OCI-LY3 (cell line): Measurements from ENCODE around the gene ACTMAP.
A peak's percentile ranks its signal among the peaks of the same experiment; 100 is the strongest.

Experiments
- H2AFZ ChIP-seq: fragments of 200-600, 300-600 bp; shearing (Covaris generic); 2 replicates; pipeline ENCODE4 v1.6.0; 2014; ENCODE audit warnings: antibody characterized with exemption, low read depth, low read length
- H3K27ac ChIP-seq: fragments of 200-600, 300-600 bp; sonication (generic); 2 replicates; pipeline ENCODE4 v1.5.1; 2014; ENCODE audit warnings: mild to moderate bottlenecking, low read length, moderate library complexity, mixed read lengths
- H3K27me3 ChIP-seq: fragments of 200-600, 300-600 bp; sonication (generic); 2 replicates; pipeline ENCODE4 v1.6.1; 2014; ENCODE audit warnings: low read depth, low read length, mixed read lengths
- H3K36me3 ChIP-seq: fragments of 200-600, 300-600 bp; sonication (generic); replicated peaks from 2 replicates; pipeline ENCODE3; 2014; ENCODE audit warnings: low read depth, low read length, mixed read lengths
- H3K4me1 ChIP-seq: fragments of 300-600, 200-600 bp; sonication (generic); 2 replicates; pipeline ENCODE4 v1.6.1; 2014; ENCODE audit warnings: low read length, mixed read lengths
- H3K4me2 ChIP-seq: fragments of 200-600, 300-600 bp; sonication (generic); 2 replicates; pipeline ENCODE4 v1.6.1; 2014; ENCODE audit warnings: low read length, mixed read lengths
- H3K4me3 ChIP-seq: fragments of 300-600, 200-600 bp; sonication (generic); 2 replicates; pipeline ENCODE4 v1.5.1; 2014; ENCODE audit warnings: antibody characterized with exemption, mild to moderate bottlenecking, low read length, moderate library complexity
- H3K79me2 ChIP-seq: fragments of 300-600, 200-600 bp; shearing (Covaris generic); 2 replicates; pipeline ENCODE4 v1.6.1; 2014; ENCODE audit warnings: mild to moderate bottlenecking, low read length, mixed read lengths
- H3K9ac ChIP-seq: fragments of 300-600, 200-600 bp; shearing (Covaris generic); 2 replicates; pipeline ENCODE4 v1.6.0; 2014; ENCODE audit warnings: mild to moderate bottlenecking, low read length, moderate library complexity
- H3K9me3 ChIP-seq: fragments of 200-600, 300-600 bp; shearing (Covaris generic); 2 replicates; pipeline ENCODE4 v1.6.1; 2014; ENCODE audit warnings: low read length, mixed read lengths; ENCODE audit not compliant: insufficient read depth
- H4K20me1 ChIP-seq: fragments of 200-600, 300-600 bp; sonication (generic); 2 replicates; pipeline ENCODE4 v1.6.1; 2016; ENCODE audit warnings: low read length, mixed read lengths; ENCODE audit not compliant: insufficient read depth
- CTCF ChIP-seq: fragments of 200-600, 300-600 bp; sonication (generic); IDR thresholded peaks from 2 replicates; pipeline ENCODE4 v1.5.1; 2014; ENCODE audit warnings: antibody characterized with exemption, low read length, low read depth
- EZH2phosphoT487 ChIP-seq: fragments of 200-600 bp; shearing (Covaris generic); IDR thresholded peaks from 2 replicates; pipeline ENCODE4 v1.6.1; 2018; ENCODE audit warnings: antibody characterized with exemption, mixed run types, low read depth

Gene ACTMAP

GRCh38 chr19:40716482-40717324 is 33.6 kb downstream of the ACTMAP start, which contains the start of the genes COQ8B and ITPKC:
TSS of gene COQ8B (minus strand) at chr19:40716886. CDS start at chr19:40714632, 2,254 bp downstream.
TSS of gene ITPKC (plus strand) at chr19:40717112. CDS start at chr19:40717136, 24 bp downstream.
- TF ChIP-seq CTCF (no peak), EZH2phosphoT487 (no peak)
- peaks cover 53% of the 10 kb centered on the region for H3K79me2 ChIP-seq
- peak within 1 kb of the TSS; percentile 100 for H3K4me2 ChIP-seq
- no peaks in the 10 kb centered on the region for H3K27me3 ChIP-seq
- H4K20me1 ChIP-seq, result no peaks in the 10 kb centered on the region
- H3K27ac ChIP-seq, result peak within 1 kb of the TSS; percentile 69
- H3K9ac ChIP-seq, result peak within 1 kb of the TSS; percentile 90
- peak within 1 kb of the TSS; percentile 79 for H3K4me3 ChIP-seq
- H3K4me1 ChIP-seq, result peaks cover 36% of the 10 kb centered on the region
- peak within 1 kb of the TSS; percentile 44; the same call in 1 of the 2 replicates for H2AFZ ChIP-seq
- H3K9me3 ChIP-seq, result no peaks in the 10 kb centered on the region
- peaks cover 13% of the 10 kb centered on the region for H3K36me3 ChIP-seq

GRCh38 chr19:40716031-40716481 is 34.2 kb downstream of the ACTMAP start:
- peak overlapping the region; percentile 44; the same call in 1 of the 2 replicates for H2AFZ ChIP-seq
- H3K4me3 ChIP-seq, result peak overlapping the region; percentile 79
- H3K4me1 ChIP-seq, result peaks cover 36% of the 10 kb centered on the region
- H3K9me3 ChIP-seq, result no peaks in the 10 kb centered on the region
- H3K9ac ChIP-seq, result peak overlapping the region; percentile 82
- peaks cover 12% of the 10 kb centered on the region for H3K36me3 ChIP-seq
- peak overlapping the region; percentile 73 for H3K4me2 ChIP-seq
- H3K27me3 ChIP-seq, result no peaks in the 10 kb centered on the region
- peaks cover 50% of the 10 kb centered on the region for H3K79me2 ChIP-seq
- peak overlapping the region; percentile 69 for H3K27ac ChIP-seq
- H4K20me1 ChIP-seq, result no peaks in the 10 kb centered on the region
- TF ChIP-seq CTCF, result no peak
- no peak for TF ChIP-seq EZH2phosphoT487

- no peak for TF ChIP-seq EZH2phosphoT487
- TF ChIP-seq CTCF, result no peak
- H3K27ac ChIP-seq, result peak overlapping the region; percentile 69
- peaks cover 7% of the 10 kb centered on the region for H3K36me3 ChIP-seq
- H2AFZ ChIP-seq, result peak overlapping the region; percentile 37
- no peaks in the 10 kb centered on the region for H3K9me3 ChIP-seq
- H3K79me2 ChIP-seq, result peaks cover 39% of the 10 kb centered on the region
- peak overlapping the region; percentile 82 for H3K9ac ChIP-seq
- no peaks in the 10 kb centered on the region for H3K27me3 ChIP-seq
- no peaks in the 10 kb centered on the region for H4K20me1 ChIP-seq
- peak overlapping the region; percentile 79 for H3K4me3 ChIP-seq
- peaks cover 35% of the 10 kb centered on the region for H3K4me1 ChIP-seq
- peak overlapping the region; percentile 73 for H3K4me2 ChIP-seq
Measured at GRCh38 chr19:40714441-40715299, 35.6 kb downstream of the ACTMAP start.

GRCh38 chr19:40713939-40714338 is 36.3 kb downstream of the ACTMAP start:
- Histone ChIP-seq H3K36me3 (peaks cover 9% of the 10 kb centered on the region), H2AFZ (no peak overlapping the region), H4K20me1 (no peaks in the 10 kb centered on the region), H3K27me3 (no peaks in the 10 kb centered on the region), H3K4me1 (peaks cover 27% of the 10 kb centered on the region), H3K79me2 (peaks cover 32% of the 10 kb centered on the region), H3K4me3 (peak overlapping the region; percentile 79), H3K27ac (no peak overlapping the region), H3K9ac (peak overlapping the region; percentile 72; the same call in 1 of the 2 replicates), H3K4me2 (peak overlapping the region; percentile 73), H3K9me3 (no peaks in the 10 kb centered on the region)
- TF ChIP-seq EZH2phosphoT487 (no peak), CTCF (no peak)
